HG03095 (cell line): ENCODE results near the gene HSD11B1.

Experiments used
- ATAC-seq: cut with Tn5 transposase; IDR thresholded peaks from one replicate; pipeline ENCODE4 v1.9.1; 2021; ENCODE audit warnings: moderate library complexity; ENCODE audit not compliant: unreplicated experiment

Gene HSD11B1

GRCh38 chr1:209723756-209724693 lies 19.4 kb downstream of the HSD11B1 start:
- ATAC-seq = no peak

GRCh38 chr1:209727286-209727685 lies 22.6 kb downstream of the HSD11B1 start:
- ATAC-seq = no peak

- no peak for ATAC-seq
Measured at GRCh38 chr1:209727785-209728184, 23.1 kb downstream of the HSD11B1 start.

- ATAC-seq = no peak
Measured at GRCh38 chr1:209728466-209728865, 23.8 kb downstream of the HSD11B1 start.

- ATAC-seq = no peak
Measured at GRCh38 chr1:209729436-209729835, 24.8 kb downstream of the HSD11B1 start.

- ATAC-seq = no peak
Measured at GRCh38 chr1:209732725-209733124, 28.1 kb downstream of the HSD11B1 start.

GRCh38 chr1:209733409-209734192 lies 29.0 kb downstream of the HSD11B1 start:
- ATAC-seq = no peak

GRCh38 chr1:209736490-209737117 lies 32.0 kb downstream of the HSD11B1 start:
- no peak for ATAC-seq

GRCh38 chr1:209737118-209737505 lies 32.5 kb downstream of the HSD11B1 start:
- ATAC-seq = no peak

GRCh38 chr1:209738270-209738669 lies 33.6 kb downstream of the HSD11B1 start:
- no peak for ATAC-seq

- no peak for ATAC-seq
Measured at GRCh38 chr1:209741193-209741592, 36.5 kb downstream of the HSD11B1 start.

- no peak for ATAC-seq
Measured at GRCh38 chr1:209741889-209742288, 37.2 kb downstream of the HSD11B1 start.

- ATAC-seq = no peak
Measured at GRCh38 chr1:209742409-209743144, 37.9 kb downstream of the HSD11B1 start.

- no peak for ATAC-seq
Measured at GRCh38 chr1:209743145-209743482, 38.5 kb downstream of the HSD11B1 start.

- ATAC-seq = no peak
Measured at GRCh38 chr1:209746451-209747165, 42.0 kb downstream of the HSD11B1 start.

GRCh38 chr1:209747580-209748262 lies 43.1 kb downstream of the HSD11B1 start:
- peak; percentile 59 for ATAC-seq

- no peak for ATAC-seq
Measured at GRCh38 chr1:209748620-209749019, 44.0 kb downstream of the HSD11B1 start.

GRCh38 chr1:209749205-209749604 lies 44.6 kb downstream of the HSD11B1 start:
- ATAC-seq = no peak

- ATAC-seq = no peak
Measured at GRCh38 chr1:209749670-209750323, 45.2 kb downstream of the HSD11B1 start.
